ENCODE data around the gene C2orf74. TPM values are rescaled to one million over a fixed set of nuclear protein-coding genes. Genes with fewer than 3 reads are reported as not detected.

C2orf74 gene
- total and polyA plus RNA-seq, 8 donors = 1.8 to 46.9 (median 23.6) TPM; not detected in 2

DNA sequence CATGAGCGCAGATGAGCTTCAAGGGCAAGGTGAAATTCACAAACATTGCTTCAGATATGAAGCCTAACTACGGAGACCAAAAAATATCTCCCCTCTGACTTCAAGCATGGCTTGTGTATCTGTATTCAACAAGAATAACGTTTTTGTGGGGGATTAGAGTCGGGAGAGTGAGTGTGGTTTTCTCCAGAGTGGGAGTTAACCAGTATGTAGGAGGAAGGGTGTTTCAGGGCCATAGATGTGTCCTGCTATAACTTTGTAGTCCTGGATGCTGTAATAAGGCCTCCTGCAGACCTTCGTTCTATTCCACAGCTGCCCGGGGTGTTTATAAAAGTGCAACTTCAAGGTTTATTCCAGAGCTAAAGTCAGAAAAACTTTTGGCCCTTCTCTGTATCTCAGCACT, 12.9 kb upstream of the C2orf74 start:
- Histone ChIP-seq H3K27me3 (no peaks in the 10 kb centered on the region), H3K4me1 (peaks cover 3 to 18% (median 15%) of the 10 kb centered on the region in 4 donors), H3K27ac (no peak overlapping the region), H3K9me3 (no peaks in the 10 kb centered on the region), H3K36me3 (peaks cover 7 to 40% (median 34%) of the 10 kb centered on the region in 4 donors), H3K4me3 (no peak overlapping the region)
- TF ChIP-seq POLR2A (IDR thresholded peaks at IDR 0.05) (no peak), EP300 (IDR thresholded peaks at IDR 0.05) (no peak), POLR2AphosphoS5 (IDR thresholded peaks at IDR 0.05) (no peak)
- TF ChIP-seq, protein P1, sequence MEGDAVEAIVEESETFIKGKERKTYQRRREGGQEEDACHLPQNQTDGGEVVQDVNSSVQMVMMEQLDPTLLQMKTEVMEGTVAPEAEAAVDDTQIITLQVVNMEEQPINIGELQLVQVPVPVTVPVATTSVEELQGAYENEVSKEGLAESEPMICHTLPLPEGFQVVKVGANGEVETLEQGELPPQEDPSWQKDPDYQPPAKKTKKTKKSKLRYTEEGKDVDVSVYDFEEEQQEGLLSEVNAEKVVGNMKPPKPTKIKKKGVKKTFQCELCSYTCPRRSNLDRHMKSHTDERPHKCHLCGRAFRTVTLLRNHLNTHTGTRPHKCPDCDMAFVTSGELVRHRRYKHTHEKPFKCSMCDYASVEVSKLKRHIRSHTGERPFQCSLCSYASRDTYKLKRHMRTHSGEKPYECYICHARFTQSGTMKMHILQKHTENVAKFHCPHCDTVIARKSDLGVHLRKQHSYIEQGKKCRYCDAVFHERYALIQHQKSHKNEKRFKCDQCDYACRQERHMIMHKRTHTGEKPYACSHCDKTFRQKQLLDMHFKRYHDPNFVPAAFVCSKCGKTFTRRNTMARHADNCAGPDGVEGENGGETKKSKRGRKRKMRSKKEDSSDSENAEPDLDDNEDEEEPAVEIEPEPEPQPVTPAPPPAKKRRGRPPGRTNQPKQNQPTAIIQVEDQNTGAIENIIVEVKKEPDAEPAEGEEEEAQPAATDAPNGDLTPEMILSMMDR (IDR thresholded peaks at IDR 0.05) = no peak
- intact Hi-C loops (cut with DNase I; ENCODE audit: low total_unique reads) = no loop called here
- 85 to 92% (median 89%) methylated on average over 6 of the region's 6 CpGs for WGBS, 5 donors
- DNase-seq = no peak

DNA sequence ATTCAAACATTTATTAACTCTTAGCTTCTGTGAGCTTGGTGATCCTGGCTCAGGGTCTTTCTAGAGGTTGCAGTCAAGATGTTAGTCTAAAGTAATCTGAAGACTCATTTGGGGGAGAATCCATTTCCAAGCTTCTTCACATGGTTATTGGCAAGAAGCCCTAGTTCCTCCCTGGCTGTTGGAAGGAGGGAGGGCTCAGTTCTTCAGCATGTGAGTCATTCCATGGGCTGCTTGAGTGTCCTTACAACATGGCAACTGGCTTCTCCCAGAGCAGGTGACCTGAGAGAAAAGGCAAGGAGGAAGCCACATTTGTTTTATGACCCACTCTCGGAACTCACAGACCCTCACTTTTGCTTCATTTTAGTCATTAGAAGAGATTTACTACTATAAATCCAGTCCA, 10.6 kb upstream of the C2orf74 start:
- no peak overlapping the region for H3K27ac ChIP-seq
- peaks cover 7 to 40% (median 34%) of the 10 kb centered on the region in 4 donors for H3K36me3 ChIP-seq
- no peak for DNase-seq
- TF ChIP-seq, protein P1 (IDR thresholded peaks at IDR 0.05) = no peak
- TF ChIP-seq EP300 (IDR thresholded peaks at IDR 0.05) = no peak
- TF ChIP-seq POLR2AphosphoS5 (IDR thresholded peaks at IDR 0.05) = no peak
- no peak for TF ChIP-seq POLR2A (IDR thresholded peaks at IDR 0.05)
- H3K9me3 ChIP-seq = no peaks in the 10 kb centered on the region
- H3K4me3 ChIP-seq = no peak overlapping the region
- intact Hi-C loops (cut with DNase I; ENCODE audit: low total_unique reads) = no loop called here
- no peaks in the 10 kb centered on the region for H3K27me3 ChIP-seq
- H3K4me1 ChIP-seq = peaks cover 0 to under 1% (median 0%) of the 10 kb centered on the region in 4 donors
- WGBS, 5 donors = 100% methylated on average over 1 of the region's 1 CpG

DNA sequence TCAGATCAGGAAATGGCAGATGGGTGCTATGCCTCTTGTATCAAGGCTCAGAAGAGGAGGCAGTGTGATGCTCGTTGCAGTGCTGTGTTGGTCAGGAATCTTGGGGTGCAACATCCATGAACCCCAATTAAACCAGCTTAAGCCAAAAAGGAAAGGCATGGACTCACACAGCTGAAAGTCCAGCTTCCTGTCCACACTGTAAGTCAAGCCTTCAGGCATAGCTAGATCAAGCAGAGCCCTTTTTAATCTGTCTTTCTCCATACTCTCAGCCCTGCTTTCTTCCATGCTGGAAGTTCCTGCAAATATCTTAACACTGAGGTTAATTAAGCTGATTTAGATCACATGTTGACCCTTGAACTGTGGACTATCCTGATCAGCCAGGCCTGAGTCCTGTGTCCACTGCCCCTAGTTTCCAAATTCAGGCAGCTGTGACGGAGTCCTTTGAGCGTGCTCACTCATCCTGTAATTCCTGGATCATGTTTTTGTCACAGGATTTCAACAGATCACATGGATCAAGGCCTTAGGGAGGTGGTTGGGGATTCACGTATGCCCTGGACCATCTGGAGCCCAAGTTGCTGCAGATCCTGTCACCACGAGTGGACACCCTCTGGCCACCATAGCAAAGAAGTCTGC, 4.5 kb upstream of the C2orf74 start:
- peaks cover 0 to 45% (median 29%) of the 10 kb centered on the region in 4 donors for H3K36me3 ChIP-seq
- intact Hi-C loops (cut with DNase I; ENCODE audit: low total_unique reads) = no loop called here
- 74 to 97% (median 96%) methylated on average over 3 to 5 of the region's 5 CpGs for WGBS, 5 donors
- no peak overlapping the region for H3K27ac ChIP-seq
- H3K4me1 ChIP-seq = no peaks in the 10 kb centered on the region
- no peaks in the 10 kb centered on the region for H3K27me3 ChIP-seq
- no peak overlapping the region for H3K4me3 ChIP-seq
- no peaks in the 10 kb centered on the region for H3K9me3 ChIP-seq
- TF ChIP-seq, protein P1 (IDR thresholded peaks at IDR 0.05) = no peak
- no peak for TF ChIP-seq EP300 (IDR thresholded peaks at IDR 0.05)
- no peak for TF ChIP-seq POLR2A (IDR thresholded peaks at IDR 0.05)
- no peak for TF ChIP-seq POLR2AphosphoS5 (IDR thresholded peaks at IDR 0.05)
- DNase-seq = no peak

DNA sequence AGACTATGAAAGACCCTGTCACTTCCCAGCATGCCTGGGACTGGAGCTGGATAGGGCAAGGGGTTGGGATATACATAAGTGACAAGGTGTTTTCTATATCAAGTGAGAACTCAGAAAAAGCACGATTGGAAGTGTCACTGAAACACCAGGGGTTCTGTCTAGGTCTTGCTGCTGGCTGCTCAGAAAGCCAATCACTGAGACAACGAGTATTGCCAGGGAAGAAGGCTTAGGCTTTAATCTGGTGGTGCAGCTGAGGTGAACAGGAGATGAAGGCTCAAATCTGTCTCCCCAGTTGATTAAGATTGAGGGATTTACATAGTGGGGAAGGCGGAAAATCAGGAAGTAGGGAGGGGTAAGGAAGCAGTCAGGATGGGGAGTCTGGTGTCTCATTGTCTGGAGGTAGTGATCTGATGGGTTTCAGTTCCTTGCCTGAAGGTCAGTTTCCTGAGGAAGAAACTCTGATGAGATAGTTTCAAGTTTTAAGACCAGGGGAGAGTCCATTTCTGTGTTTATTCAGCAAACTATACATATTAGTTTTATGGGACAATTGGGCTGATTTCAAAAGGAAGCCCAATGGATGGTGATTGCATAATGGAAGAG, 3.5 kb upstream of the C2orf74 start:
- H3K27ac ChIP-seq = no peak overlapping the region
- intact Hi-C loops (cut with DNase I; ENCODE audit: low total_unique reads) = no loop called here
- no peak for TF ChIP-seq POLR2AphosphoS5 (IDR thresholded peaks at IDR 0.05)
- TF ChIP-seq EP300 (IDR thresholded peaks at IDR 0.05) = no peak
- TF ChIP-seq, protein P1 (IDR thresholded peaks at IDR 0.05) = no peak
- TF ChIP-seq POLR2A (IDR thresholded peaks at IDR 0.05) = no peak

More for the DNA sequence above, 3.5 kb upstream of the C2orf74 start:
- Histone ChIP-seq H3K27me3 (no peaks in the 10 kb centered on the region), H3K36me3 (peaks cover 0 to 55% (median 37%) of the 10 kb centered on the region in 4 donors), H3K4me3 (no peak overlapping the region), H3K4me1 (no peaks in the 10 kb centered on the region), H3K9me3 (no peaks in the 10 kb centered on the region)
- DNase-seq = no peak
- 71 to 84% (median 78%) methylated on average over 3 of the region's 3 CpGs for WGBS, 5 donors

All from stomach (tissue), 9 donors.